Stimulated activated CD4-positive, alpha-beta T cell treated with anti-CD3 and anti-CD28 coated beads, Interleukin-1b, Interleukin-23, amount 100 ng/mL, for 48 hours (primary cell): Measurements from ENCODE around the gene SLC12A8.

Experiments
- DNase-seq: peaks from one replicate; pipeline ENCODE4 v3.0.0-alpha.2; 2020

SLC12A8 gene

DNA sequence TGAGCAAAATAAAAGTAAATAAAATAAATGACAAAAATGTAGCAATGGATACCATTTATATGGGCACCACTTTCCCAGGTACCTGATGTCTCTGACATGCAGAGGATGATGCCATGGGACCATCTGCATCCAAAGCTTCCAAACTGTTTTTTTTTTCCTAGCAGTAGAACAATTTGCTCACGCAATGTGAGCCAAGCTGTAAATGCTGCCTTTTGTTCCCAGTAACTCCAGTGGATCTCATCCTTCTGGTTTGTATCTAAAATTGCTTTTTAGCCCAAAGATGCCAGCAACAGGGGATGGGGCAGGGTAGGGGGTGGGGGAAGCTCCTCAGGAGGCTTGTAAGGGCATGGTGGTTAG lies 32.7 kb downstream of the SLC12A8 start:
- no peak for DNase-seq

DNA sequence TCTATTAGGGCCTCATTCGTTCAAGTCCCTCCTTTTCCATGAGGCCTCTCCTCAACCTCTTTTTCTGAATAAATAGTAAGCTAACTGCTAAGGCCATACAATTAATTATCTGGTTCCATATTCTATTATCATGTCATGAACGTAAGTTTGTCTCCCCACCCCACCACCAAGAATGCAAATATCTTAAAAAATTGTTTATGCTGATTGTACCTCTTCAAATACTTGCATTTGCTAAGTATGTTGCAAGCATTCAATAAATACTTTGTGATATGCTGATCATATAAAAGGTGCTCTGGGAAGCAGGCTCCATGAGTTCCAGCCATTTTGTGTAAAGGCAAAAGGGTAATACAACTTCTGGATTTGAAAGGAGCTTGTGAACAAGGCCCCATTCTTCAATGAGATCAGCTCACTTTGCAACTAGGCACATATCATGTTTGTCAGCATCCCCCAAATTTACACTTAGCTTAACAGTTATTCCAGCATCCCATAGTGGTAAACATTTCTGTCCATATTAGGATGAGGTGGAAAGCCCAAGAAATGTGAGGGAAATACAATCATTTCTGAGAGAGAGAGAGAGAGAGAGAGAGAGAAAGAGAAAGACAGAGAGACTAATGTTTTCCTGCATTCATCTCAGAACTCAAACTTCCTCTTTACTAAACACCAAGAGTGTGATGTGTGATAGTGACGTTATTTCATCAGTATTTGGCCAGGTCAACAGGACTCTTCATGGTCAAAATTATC lies 33.2 kb downstream of the SLC12A8 start:
- no peak for DNase-seq

DNA sequence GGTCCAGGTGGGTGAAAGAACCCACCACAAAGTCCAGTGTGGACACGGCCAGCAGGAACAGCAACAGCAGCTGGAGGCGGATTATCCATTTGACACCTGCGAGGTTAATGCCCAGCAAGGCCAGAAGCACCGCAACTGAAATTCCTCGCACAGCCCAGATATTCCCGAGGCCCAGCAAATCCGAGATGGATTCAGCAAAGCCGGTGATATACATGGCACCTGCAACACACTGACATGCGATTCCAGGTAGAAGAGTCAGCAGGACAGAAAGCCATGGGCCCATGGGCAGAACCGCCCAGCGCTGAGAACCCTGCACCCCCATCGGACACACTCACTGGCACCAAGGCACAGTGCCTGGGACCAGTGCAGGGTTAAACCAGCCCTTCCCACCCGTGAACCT lies 34.8 kb downstream of the SLC12A8 start:
- DNase-seq, result no peak

DNA sequence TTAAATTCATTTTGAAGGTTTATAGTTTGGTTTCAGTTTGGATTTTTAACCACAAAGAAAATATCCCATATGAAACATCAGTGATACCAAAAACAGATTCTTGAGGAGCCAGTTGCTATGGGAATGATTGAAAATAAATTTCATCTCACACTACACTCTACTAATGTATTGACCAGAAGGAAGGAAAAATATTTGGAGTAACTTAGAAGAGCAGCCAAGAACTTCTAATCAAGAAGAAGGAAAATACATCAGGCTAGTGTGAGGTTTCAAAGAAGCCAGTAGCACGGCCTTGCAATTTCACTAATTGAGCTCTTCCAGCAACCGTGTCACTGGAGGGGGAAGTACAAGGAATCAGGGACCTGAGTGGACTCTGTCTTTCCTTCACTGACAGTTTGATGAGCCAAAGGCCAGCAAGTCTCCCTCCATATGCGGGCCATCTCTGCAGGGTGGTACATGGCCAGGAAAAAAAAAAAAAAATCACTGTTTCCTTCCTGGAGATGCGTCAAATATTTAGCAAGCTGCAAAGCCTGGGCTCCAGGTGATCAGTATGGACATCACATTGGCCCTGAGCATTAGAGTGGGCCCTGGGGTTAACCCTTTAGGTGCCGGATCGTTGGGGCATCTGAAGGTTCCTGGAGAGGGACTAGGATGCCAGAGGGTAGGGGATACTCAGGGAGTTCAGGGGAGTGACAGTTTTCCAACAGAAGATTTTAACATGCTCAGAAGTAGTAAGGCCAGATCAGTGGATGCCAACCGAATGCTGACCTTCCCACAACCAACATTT lies 37.1 kb downstream of the SLC12A8 start:
- DNase-seq, result no peak

DNA sequence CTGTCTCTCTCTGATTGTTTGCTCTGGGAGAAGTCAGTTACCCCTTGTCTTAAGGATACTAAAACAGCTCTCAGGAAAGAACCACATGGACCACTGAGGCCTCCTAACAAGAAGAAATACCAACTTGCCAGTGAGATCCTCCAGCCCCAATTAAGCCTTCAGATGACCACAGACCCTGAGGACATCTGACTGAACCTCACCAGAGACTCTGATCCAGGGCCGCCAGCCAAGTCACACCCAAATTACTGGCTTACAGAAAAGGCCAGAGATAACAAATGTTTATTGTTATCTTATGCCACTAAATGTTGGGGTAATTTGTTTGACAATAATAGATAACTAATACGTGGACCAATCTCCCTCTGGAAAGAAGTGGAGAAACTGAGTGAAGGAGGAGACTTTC lies 40.2 kb downstream of the SLC12A8 start:
- DNase-seq, result no peak

DNA sequence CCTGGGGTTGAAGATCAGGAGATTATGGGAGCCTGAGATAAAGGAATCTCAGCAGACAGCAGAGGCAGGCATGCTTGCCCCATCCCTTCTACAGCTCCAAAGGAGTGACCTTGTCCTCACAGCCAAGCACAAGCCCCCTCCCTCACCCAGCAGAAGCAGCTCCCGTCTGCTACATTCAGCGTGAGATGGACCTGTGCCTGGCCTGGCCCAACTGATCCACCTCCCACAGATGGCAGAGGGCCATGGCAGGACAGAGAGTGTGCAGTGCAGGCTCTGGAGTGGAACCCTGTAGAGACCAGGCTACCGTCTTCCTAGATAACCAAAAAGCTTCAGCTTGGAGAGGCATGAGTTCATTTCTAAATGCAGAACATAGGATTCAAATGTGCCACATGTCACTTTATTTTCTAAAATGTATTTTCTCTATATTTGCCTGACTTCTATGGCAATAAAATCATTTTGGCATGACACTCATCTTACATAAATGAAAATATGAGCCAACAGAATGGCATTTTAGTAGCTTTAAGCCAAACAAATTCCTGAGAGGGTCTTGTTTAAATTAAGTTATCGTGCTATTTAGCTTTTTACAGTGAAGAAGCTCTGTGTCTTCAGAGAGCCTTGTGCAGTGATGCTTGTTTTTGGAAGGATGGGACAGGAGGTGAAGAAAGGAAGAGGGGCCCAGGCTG lies 43.7 kb downstream of the SLC12A8 start:
- DNase-seq, result no peak

DNA sequence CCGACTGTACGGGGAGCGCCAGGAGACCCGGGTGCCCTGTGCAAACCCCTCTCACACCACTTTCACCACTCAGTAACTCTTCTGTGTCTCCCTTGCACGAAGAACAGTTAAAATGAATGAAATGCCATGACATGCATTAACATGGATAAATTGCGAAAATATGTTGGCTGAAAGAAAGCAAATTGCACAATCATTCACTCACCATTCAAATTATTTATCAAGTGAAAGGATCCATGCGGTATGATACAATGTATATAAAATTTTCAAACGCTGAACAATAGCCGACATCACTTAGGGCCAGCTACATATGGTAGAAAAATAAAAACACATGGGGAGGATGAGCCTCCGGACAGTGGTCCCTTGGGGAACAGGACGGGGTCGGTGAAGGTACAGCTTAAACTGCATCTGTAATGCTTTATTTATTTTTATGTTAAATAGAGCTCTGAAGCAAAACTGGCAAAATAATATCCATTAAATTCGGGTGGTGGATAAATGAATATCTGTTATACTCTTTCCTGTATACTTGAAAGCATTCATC lies 45.9 kb downstream of the SLC12A8 start:
- DNase-seq, result no peak

DNA sequence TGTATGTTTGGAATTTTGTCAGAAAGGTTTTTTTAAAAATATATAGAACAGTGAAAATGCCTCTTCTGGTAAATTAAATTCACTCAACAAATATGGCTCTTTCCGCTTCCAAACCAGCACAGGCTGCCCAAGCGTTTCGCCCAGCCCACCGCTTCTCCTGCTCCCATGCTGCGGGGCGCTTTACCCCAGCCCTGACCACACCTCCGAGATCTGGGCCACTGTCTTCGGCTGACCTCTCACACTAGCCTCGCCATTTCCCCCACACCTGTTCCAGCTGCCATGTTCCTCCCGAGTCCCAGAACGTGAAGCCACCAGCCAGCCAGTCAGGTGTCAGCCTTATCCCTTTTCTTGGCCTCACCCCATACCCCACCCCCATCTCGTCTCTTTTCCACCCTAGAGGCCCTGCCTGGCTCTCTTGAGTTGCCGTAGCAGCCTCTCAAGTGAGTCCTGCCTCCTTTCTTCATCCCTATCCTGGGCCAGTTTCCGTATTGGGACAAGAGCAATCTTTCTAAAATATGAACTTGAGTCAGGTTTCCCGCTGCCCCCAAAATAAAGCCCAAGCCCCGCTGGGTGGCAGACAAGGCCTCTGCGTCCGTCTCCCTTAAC lies 46.5 kb downstream of the SLC12A8 start:
- no peak for DNase-seq

DNA sequence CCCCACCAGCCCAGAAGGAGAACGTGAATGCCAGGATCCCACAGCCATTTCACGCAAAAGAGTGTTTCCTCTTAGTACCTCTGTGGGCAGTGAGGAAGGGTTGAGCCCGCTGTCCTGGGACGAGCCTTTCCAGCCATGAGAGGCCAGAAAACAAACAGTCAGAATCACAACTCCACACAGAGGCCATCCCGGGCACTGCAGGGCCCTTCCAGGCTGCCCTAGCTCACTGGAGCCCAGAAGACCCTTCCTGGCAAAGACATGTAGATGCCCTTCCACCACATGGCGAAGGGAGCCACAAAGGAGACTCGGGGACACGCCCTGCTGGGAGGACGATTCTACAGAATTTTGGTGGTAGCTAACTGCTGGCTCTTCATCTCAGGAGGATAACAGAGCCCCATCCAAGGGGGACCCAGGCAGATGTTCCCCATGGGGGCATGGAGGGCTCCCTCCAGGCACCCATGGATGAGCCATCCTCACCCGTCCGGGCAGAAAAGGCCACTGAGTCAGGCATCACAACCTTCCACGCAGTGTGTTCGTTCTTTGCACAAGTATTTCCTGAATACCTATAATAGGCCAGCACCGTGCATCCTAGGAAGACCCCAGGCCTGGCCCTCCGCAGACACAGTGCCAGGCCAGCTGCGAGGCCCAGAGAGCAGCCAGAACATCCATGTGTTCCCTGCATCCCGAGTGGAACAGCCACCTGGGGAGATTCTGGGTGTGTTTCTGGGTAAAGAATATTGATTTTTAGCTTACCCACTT lies 47.2 kb downstream of the SLC12A8 start:
- no peak for DNase-seq

DNA sequence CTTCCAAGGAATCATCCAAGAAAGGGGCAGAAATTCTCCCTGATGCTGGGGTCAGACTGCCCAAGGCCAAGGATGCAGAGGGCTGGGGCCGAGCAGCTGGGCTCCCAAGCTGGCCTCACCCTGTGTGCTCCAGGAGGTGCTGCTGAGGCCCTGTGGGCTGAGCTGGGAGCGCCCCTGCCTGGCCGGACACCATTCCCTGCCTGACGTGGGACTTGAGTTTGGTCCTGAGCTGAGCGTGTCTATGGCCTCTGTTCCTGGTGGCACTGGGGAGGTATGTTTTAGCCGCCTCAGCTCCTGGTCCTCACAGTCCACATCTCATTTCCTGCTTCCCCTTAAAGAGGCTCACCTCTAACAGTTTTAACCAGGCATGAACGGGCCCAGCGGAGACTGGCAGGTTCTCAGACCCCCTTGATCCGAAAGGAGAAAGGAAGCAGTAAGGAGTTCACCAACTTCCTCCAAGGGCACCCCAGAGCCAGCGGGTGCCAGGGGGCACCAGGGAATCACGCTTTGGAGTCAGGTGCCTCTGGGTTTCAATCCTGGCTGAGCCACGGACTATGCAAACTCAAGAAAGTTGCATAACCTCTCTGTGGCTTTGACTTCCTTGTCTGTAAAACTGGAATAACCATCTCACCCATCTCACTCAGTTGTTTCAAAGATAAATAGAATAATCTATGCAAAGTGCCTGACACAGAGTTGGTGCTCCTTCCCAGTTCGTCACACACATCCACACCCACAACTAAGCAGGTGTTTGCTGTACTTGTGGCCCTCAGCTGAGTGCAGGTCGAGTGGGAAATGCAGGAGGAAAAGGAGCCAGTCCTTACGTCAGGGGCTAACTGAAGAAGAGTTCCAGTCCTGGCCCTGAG lies 48.6 kb downstream of the SLC12A8 start:
- DNase-seq, result no peak

DNA sequence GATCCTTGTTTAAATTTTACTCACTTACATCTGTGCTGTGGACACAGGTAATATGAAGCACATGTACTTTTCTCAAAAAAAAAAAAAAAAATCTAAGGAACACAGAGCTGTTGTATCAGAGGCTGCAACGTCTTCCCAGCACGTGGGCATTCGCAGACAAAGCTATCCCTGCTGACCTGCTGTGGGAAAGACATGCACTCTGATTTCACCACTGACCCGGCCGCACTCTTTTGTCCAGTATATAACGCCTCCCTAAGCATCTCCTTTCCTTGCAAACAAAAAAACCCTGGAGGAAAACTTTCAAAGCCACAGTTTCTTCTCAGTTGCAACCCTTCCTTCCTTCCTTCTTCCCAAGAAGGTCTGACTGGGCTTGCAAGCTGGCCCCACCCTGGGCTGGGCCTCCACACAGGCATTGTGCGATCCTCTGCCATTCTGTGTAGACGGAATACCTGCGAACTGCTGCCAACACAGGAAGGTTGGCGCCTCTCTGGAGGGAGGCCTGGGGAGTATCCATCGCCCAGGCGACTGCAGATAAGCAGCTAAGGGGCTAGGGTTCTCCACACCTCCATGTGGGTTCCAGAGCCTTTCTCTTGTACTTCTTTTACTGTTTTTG lies 50.8 kb downstream of the SLC12A8 start:
- DNase-seq, result no peak

DNA sequence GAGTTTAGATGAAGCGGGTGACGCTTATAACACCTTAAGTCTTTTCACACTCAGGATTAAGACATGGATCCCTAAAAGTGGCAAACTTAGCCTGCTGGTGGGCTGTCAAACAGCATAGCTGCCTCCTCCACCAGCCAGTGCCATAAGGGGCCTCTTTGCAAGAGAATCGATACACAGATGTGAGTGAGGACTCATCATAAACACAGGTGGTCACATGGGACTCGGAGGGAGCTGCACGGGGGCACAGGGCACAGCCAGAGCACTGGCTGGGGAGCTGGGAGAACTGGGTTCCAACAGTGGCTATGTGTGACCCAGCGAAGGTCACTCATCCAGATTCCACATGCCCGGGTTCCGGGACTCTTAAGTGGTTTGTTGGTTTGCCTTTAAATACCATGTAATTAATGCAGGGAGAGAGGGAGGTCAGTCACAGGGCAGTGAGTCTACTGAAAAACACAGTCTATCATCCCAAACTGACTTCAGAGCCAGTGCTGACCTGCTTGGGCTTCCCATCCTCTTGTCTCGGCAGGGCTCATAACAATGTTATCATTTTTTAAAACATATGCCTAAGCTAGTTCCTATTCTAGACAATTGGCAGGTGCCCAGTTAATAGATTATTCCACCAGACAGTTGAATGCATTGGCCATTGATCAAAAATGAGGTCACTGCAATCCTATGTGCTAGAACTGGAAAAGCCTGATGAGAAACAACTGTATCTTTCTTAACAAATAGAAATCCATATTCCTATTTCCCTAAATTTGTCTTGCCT lies 51.8 kb downstream of the SLC12A8 start:
- no peak for DNase-seq

DNA sequence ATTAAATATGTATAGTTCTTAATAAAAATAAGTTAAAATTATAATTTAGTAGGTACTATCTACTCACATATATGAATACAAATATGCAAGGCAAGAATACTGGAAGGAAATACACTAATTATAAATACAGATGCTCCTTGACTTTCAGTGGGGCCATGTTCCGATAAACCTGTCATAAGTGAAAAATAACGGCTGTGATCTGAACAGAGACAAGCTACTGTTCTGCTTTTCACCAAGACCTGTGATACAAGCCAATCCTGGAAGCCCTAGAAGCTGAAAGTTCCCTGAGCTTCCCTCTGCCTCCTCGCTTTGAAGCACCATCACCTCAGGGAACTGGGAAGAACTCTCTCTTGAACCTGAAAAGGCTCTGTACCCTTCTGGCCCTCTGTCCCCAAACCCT lies 55.4 kb downstream of the SLC12A8 start:
- DNase-seq, result no peak

DNA sequence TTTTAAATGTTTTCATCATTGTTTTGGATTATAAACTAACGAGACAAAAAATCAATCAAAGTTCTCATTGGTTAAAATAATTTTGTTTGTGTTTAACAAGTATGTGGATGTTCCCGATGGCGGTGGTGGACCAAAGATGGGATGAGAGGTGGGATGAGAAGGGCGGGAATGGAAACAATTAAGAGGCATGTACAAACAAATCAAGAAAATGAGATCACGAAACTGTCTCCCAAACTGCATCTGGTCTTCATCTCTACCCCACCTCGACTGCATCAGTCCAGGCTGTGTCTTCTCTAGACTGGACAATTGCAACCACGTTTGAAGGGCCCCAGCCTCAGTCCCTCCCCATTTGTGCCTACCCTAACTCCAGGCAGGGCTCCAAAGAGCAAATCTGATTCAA lies 56.1 kb downstream of the SLC12A8 start:
- no peak for DNase-seq

DNA sequence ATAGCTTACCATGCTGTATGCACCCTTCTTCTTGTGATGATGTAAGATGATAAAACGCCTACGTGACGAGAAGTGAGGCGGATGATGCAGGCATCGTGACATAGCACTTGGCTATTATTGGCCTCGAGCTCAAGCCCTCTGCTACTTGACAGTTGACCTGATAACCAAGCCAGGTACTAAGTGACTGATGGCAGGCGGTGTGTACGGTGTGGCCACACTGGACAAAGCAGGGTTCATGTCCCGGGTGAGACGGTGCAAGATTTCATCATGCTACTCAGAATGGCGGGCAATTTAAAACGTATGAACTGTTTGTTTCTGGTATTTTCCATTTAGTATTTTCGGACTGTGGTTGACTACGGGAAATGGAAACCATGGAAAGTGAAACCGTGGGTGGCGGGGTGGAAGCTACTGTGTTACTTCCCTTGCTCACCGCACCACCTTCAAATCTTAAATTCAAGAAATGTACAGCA lies 57.7 kb downstream of the SLC12A8 start:
- DNase-seq, result no peak

DNA sequence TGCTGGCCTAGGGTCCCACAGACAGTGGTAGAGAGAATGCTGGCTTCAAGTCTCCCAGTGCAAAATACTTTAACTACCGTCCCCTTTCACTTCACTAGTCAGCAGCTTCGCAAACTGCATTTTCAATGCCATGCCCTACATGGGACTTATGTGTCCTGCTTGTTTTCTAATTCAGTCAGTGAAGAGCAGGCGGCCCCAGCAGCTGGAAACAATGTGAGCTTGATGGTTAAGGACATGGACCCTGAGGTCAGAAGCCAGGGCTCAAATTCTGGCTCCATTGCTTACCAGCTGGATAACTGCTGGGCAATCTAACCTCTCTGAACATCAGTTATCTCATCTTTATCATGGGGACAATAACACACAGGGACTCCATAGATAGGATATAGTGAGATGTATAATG lies 58.4 kb downstream of the SLC12A8 start:
- no peak for DNase-seq

DNA sequence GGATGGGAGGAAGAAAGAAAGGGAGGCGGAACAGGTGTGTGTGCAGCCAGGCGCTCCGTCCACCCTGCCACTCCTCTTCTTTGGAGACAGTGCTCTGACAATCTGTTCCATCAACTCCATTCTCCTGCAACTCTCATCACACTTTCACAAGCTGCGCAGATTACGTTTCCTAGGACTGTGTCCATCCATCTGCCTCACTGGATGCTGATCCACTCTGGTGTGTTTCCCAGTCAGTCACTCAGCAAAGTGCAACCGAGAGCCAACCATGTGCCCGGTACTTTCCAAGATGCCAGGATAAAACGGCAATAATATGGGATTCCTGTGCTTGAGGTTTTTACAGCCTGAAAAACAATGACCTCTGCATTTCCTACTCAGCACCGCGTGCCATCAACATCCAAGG lies 59.6 kb downstream of the SLC12A8 start:
- DNase-seq, result no peak

DNA sequence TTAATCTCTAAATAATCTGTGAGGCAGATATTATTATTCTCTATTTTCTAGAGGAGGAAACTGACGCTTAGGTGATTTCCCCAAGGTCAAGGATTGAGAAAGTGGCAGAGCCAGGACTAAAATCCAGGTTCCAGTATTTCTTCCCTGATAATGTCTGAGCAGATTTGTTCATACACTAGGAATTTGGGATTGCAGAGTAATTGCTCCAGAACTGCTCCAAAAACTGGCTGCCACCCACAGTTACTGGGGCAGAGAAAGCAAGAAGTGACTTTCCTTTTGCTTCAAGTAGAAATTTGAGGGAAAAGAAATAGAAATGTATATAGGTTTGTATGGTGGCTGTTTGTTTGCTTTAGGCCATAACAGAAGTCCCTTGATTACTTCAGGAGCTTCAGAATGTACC lies 60.6 kb downstream of the SLC12A8 start:
- no peak for DNase-seq

DNA sequence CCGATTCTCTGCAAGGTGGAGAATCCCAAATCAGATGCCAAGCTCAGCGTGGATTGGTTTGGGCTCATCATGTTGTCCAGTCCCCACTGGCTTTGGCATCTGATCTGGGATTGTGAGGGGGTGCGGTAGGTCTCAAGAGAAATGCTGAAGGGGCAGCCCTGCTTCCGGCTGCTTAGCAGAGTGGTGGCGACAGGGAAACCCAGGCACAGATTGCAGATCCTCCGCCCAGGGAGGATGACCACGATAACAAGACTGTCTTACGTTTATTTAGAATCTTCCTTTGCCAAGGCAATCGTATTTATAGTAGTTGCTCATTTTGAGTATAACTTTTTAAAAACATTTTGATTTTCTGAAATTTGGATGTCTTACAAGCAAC lies 61.1 kb downstream of the SLC12A8 start:
- no peak for DNase-seq
